SIG-M5 (cell line): ENCODE measurements around the gene TMEM87A.

Experiments
- DNase-seq: peaks from one replicate; lab custom pipeline; 2025; lab: John Stamatoyannopoulos, UW

The TMEM87A gene

DNA sequence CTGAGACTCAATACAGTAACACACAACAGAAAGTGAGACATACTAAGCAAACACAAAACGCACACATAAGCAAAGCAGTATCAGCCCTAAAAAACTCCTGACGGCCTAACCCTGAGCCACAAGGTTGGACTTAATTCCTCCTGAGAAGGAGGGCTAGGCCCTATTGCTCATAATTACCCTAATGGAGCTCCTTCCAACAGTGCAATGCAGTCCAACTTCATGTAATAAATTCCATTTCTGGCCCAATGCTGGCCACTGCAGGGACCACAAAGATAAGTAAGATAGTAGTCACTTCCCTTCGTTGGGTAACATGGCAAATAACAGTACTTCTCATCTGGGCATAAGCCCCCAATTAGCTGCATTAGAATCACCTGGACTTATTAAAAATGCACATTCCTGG, 69.3 kb downstream of the TMEM87A start:
- DNase-seq: no peak

- DNase-seq: no peak
Measured at GRCh38 chr15:42202653-42203052, 70.6 kb downstream of the TMEM87A start.

GRCh38 chr15:42201801-42202200, 71.4 kb downstream of the TMEM87A start:
- no peak for DNase-seq

GRCh38 chr15:42199126-42199525, 74.1 kb downstream of the TMEM87A start:
- no peak for DNase-seq

DNA sequence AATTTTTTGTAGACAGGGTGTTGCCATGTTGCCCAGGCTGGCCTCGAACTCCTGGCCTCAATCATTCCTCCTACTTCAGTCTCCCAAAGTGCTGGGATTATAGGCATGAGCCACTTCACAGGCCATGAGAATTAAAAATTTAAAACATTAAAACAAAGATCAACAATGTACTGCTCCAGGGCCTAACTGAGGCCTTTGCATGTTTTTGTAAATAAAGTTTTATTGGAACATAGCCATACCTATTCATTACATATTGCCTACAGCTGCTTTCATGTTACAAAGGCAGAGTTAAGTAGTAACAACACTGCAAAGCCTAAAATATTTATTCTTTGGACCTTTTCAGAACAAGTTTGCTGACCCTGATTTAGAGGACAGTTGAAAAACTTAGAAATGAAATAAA, 74.7 kb downstream of the TMEM87A start:
- no peak for DNase-seq

- DNase-seq: no peak
Measured at GRCh38 chr15:42194513-42194912, 78.7 kb downstream of the TMEM87A start.

DNA sequence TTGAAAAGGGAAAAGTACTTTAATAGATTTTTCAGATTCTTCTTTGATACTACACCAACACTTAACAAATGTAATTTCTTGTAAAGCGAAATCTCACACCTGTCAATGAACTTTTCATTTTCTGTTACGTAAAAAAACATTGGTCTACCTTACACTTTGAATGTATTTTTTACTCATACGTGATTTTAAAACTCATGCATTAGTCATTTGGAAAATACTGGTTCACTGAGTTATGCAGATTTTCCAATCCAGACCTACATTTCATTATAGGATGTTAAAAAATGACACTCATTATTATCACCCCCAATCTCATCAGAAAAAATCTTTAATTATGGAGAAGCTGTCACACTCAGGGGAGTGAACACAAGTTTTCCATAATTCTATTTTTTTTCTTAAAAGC, 79.8 kb downstream of the TMEM87A start:
- no peak for DNase-seq

DNA sequence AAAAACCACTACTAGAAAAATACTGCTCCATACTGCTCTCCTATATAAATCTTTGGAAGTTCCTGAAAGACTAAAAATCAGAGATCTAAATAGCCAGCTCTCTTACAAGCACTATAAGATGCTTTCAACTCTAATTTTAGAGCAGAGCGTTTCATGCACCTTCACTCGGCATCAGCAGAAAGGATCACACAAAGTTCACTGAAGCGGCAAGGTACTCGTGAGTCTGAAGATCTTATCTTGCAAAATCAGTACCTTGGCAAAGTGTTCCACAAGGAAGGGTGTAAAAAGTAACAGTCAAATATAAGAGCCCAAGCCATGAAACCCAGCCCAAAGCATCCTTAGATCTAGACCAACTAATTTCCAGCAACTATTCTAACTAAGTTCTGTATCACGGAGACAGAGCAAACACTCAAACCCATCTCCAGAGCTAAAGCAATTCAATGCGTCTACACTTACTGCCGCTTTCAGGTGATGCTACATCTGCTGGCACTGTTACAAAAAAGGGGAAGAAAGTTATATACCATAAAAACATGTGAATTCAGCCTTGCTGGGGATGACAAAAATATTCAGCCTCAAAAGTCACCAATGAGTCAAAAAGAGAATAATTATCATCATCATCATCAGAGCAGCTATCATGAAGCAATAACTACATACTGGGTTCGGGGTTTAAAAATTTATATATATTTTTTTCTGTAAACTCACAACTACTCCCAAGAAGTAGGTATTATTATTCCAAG, 81.5 kb downstream of the TMEM87A start:
- no peak for DNase-seq

DNA sequence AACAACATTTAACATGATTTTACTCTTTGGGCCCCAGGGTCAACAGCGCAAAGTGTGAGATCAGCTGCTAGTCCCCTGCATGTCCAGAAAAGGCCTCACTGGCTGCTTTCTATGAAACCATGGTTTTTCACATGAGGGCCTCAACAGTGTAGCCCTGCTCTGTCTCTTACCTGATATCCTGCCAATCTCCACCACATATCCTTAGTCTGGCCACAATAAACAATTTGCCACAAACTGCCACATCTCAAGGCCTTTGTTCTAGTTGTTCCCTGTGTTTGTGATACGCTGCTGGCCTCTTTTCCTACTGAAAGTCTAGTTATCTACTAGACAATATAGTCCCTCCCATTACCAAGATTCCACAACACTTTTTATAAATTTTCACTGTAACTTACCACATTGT, 82.9 kb downstream of the TMEM87A start:
- no peak for DNase-seq

GRCh38 chr15:42185801-42186200, 87.4 kb downstream of the TMEM87A start:
- no peak for DNase-seq

- no peak for DNase-seq
Measured at GRCh38 chr15:42184736-42185135, 88.5 kb downstream of the TMEM87A start.

- peak; percentile 69 for DNase-seq
Measured at GRCh38 chr15:42184296-42184695, 88.9 kb downstream of the TMEM87A start.

GRCh38 chr15:42182961-42183360, 90.3 kb downstream of the TMEM87A start:
- no peak for DNase-seq

DNA sequence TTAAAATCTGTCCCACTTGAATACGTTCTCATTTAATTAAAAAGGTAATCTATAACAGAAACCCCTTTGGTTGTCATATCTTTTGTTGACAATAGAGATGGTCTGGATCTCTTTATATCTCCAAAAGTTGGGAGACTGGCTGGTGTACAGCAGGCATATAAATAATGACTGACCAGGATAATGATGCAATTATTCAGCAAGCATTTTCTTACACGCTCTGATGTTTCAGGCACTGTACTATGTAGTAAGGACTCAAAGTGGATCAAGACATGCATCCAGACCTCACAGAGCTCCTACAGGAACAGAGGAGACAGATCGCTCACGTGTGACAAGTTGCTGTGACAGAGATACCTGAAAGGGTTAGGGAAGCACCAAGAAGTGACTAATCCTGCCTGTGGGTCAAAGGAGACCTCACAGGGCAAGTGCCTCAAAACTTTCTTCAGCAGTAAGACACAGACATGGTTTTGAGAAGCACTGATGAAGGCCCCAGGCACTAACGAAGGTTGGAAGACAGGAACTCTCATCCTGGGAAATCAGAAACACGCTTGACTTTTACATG, 90.8 kb downstream of the TMEM87A start:
- DNase-seq: no peak

GRCh38 chr15:42178056-42178455, 95.2 kb downstream of the TMEM87A start:
- DNase-seq: no peak

DNA sequence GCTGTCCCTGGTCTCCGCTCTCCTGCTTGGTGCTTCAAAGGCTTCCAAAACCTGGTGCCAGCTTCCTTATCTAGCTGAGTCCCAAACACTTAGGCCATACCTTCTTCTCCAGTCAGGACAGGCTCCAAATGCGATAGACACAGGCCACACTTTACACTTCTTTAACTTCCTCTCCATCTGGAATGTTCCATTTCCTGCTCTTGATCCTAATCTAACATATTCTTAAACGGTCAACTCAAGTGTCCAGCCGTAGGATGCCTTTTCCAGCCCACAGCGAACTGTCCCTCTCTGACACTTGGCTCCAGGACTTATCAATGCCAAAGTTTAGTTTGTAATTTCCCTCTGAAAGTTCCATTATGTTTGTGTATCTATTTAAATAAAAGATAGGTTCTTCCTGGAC, 97.6 kb downstream of the TMEM87A start:
- no peak for DNase-seq

DNA sequence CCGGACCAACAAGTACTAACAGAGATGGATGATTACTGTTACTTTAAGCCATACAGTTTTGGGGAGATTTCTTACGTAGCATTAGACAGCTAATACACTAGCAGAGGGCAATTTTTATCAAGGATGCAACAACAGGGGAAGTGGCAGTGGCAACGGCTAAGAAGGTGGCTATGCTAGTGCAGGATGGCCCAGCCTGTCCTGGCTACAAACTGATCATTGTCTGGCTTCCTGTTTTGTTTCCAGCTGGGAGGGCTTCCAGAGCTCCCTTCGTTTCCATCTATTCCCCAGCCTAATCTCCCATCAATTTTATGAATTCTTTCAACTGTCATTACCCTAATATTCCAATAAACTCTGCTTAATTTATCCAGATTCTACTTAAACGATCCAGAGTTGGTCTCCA, 100.8 kb downstream of the TMEM87A start:
- DNase-seq: no peak

- no peak for DNase-seq
Measured at GRCh38 chr15:42171795-42172194, 101.4 kb downstream of the TMEM87A start.

GRCh38 chr15:42171122-42171521, 102.1 kb downstream of the TMEM87A start:
- DNase-seq: no peak

DNA sequence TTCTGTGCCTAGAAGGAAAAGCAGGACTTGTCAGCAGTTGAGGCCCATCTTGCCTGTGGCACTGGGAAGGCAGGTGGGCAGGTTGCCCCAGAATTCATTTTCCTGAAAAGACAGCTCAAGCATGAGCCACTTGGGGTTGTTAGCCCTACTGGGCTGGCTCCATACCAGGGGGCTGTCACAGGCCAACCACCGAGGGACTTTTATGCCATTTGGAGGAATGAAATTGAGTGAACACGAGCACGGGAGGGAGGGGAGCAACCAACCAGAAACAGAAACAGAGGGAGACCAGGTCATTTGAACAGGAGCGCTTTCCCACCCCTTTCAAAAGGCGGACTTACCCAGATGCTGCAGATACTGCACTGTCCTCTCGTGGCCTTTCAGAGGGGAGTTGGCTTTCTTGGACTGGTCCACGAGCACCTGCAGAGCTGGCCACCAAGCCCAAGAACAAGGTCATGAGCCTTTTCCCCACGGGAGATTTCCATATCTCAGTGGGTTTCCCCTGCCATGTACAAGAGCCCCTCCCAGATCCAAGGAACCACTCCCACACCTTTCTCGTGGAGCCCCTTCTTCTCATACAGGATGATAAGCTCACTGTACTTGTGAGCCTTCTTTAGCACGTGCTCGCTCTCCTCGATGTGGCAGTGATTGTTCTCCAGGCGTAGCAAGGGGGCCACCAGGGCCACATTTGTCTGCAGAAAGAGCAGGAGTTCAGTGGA, 106.8 kb downstream of the TMEM87A start:
- DNase-seq: no peak

DNA sequence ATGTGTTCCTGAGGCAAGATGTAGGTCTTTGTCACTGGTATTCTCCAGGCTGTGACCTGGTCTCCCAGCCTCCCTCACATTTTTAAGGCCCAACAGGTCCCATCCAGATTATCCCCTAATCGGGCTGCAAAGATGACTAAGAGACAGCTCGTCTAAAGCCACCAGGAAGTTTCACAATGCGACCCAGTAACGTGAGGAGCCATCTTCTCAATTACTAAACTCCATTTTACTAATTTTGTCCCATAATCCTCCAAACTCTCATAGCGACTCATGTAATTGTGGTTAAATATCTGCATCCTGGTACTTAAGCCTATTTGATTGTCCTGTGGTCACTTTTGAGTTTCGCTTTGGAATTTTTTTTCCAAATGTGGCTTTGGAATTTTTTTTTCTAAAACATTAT, 108.1 kb downstream of the TMEM87A start:
- no peak for DNase-seq

- DNase-seq: no peak
Measured at GRCh38 chr15:42163947-42164550, 109.2 kb downstream of the TMEM87A start.

DNA sequence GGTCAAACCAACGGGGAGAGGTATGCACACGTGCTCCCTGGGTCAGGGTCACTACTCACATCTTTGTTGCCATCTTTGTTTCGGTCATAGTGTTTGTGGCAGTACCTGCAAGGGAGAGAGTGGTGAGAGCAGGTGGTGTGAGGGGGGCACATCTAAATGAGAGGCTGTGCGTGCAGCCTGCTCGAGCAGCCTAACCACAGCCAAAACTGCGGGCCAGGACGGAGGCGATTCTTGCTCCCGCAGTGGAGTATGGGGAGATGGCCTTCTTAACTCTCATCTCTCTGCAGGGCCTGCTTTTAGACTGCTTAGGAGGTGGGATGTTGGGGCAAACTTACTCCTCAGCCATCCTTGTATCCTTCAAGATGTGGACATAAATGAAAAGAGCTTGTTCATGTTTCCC, 109.9 kb downstream of the TMEM87A start:
- DNase-seq: no peak
